Measurements from ENCODE around the gene SERPINE2.
A peak's percentile ranks its signal among the peaks of the same experiment; 100 is the strongest.

The SERPINE2 gene, protein sequence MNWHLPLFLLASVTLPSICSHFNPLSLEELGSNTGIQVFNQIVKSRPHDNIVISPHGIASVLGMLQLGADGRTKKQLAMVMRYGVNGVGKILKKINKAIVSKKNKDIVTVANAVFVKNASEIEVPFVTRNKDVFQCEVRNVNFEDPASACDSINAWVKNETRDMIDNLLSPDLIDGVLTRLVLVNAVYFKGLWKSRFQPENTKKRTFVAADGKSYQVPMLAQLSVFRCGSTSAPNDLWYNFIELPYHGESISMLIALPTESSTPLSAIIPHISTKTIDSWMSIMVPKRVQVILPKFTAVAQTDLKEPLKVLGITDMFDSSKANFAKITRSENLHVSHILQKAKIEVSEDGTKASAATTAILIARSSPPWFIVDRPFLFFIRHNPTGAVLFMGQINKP

GRCh38 chr2:224039080-224039769, at the start of gene SERPINE2:
Gene SERPINE2, minus strand, starts transcription at chr2:224039286. Its CDS starts 37,386 bp downstream, at chr2:224001900.
- DNase-seq = peak; percentile 60

- DNase-seq = no peak
Observed at GRCh38 chr2:224086226-224086914, 47.3 kb upstream of the SERPINE2 start.

- DNase-seq = no peak
Observed at GRCh38 chr2:224085811-224086210, 46.7 kb upstream of the SERPINE2 start.

- no peak for DNase-seq
Observed at GRCh38 chr2:224085246-224085645, 46.2 kb upstream of the SERPINE2 start.

DNA sequence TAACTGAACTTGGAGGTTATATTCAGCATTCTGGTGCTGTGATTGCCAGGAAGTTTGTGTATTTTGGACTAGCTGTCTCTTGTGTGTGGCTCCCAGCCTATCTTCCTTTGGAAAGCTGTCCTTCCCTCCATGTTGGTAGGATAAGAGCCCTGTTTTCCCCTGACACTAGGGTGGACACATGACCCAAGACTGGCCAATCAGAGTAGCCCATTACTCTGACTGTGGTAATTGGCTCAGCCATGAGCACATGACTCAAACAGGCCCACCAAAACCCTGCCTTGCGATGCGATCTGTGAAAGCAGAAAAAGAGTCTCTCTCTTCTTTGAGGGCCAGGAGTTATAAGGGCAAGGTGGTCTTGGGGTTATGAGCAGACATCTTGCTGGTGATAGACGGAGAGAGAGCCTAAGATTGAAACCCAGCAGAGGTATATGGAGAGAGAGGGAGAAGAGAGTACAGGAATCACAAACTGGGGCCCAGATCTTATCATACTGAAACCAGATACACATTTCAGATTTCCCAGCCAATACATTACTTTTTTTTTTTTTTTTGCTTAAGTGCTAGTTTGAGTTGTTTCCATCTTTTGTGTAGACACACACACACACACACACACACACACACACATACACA, 45.3 kb upstream of the SERPINE2 start:
- DNase-seq = no peak

GRCh38 chr2:224083638-224084037, 44.6 kb upstream of the SERPINE2 start:
- no peak for DNase-seq

- DNase-seq = no peak
Observed at GRCh38 chr2:224078656-224079055, 39.6 kb upstream of the SERPINE2 start.

GRCh38 chr2:224077773-224078507, 38.9 kb upstream of the SERPINE2 start:
- DNase-seq = no peak

DNA sequence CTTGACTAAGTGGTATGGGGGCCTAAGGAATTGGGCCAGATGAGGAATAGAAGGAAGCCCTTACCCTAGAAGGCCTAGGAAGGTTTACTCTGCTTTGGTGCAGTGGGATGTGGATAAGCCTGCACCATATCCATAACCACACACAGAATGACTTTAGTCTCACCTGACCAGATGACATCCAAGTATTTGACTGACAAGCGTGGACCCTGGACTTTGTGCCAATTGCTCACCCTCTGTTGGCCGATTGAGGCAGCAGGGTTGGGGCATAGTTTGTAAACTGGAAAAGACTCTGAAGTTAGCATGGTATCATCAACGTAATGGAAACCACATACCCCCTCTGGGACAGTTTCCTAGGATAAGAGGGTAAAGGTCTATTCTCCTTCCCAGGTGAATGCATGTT, 36.5 kb upstream of the SERPINE2 start:
- no peak for DNase-seq

DNA sequence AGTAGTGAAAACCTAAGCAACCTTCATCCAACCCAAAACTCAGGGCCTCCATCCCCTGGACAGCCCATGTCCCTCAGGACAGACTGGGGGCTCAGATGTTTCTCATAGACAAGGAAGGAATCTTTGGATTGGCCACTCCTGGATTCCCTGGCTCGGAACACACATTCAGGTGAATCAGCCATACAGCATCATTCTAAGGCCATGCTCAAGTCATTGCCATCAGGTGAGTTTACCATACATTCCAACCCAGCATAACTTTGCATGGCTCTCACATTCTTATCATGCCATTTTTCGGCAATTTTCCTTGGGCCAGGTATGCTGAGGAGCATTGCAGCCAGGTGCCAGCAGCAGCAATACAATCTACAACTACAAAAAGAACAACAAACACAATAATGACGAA, 34.6 kb upstream of the SERPINE2 start:
- DNase-seq = no peak

- DNase-seq = no peak
Observed at GRCh38 chr2:224072541-224073188, 33.6 kb upstream of the SERPINE2 start.

- no peak for DNase-seq
Observed at GRCh38 chr2:224069172-224069571, 30.1 kb upstream of the SERPINE2 start.

GRCh38 chr2:224063298-224063648, 24.2 kb upstream of the SERPINE2 start:
- no peak for DNase-seq

DNA sequence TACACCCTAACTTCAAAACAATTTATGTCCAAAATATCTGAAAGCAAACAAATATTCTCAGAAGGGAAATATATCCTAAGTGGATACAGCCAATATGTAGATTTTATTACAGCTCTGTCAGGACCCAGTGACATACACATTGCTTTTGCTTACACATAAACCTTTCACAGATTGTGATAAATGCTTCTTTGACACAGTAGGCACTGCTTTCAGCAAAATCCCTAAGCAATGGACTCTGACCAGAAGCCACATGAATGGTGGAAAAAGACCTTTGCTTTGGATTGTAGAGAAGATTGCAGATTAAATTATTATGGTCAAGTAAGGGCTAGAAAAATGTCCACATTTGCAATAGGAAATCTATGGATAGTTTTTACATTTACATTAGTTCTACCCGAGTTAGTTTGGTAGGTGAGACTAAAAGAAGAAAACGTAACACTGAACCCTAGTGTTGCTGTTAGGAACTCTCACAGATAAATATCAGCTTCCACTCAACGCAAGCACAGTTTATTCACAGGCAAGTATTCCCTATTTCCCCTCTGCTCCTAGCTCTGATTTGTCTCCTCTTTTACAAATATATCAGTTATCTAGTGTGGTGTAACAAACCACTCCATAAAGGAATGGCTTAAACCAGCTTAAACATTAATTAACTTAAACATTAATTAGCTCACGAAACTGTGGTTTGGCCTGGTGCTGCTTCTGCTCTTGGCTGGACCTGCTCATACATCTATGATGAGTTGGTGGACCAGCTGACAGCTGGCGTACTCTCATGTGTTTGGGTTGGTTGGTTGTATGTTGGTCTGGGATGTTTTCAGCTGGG, 23.6 kb upstream of the SERPINE2 start:
- no peak for DNase-seq

DNA sequence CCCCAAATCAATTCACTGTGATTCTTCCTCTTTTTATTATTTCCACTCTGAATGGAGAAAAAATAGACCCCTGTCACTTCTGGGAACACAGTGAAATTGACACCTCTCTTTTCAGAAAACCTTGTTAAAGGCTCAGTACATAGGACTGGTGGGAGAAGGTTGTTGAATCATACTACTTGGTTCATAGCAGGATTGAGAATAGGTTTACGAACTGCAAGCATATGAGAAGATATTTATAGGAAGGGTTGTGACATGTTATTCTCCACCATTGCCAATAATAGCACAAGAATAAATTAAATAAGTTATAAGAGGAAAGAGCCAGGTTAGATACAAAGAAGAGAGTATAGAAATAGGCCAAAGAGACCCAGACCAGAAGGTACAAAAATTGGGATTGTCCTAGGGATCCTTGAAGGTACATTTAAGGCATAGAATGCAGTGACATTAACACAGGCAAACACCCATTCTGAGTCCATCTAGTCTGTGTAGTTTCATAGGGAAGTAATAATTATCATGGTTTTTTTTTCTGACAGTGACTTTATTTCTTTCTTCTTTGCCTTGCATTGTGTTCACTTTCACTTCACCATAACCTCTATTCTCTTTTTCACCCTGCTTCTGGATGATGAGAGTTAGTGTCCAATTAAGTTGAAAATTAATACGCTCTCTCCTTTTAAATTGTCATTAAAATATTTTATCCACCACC, 21.8 kb upstream of the SERPINE2 start:
- no peak for DNase-seq

DNA sequence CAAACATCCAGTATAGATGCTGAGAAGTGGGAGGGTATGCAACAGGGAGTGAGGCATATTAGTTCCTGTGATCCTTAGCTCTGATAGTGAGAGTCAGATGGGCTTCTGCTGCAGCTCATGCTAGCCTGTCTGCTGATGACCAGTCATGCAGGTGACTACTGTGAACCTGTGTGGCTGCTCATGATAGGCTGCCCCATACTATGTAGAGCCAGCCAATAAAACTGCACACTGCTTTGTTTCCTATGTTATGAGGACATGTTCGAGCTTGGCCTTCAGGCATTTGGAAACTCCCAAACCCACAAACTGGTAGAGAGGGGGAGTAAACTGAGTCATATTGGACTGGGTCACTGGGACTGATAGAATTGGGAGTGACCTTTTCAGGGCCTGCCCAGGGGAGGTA, 20.1 kb upstream of the SERPINE2 start:
- DNase-seq = no peak

GRCh38 chr2:224058048-224058775, 19.1 kb upstream of the SERPINE2 start:
- DNase-seq = no peak

- no peak for DNase-seq
Observed at GRCh38 chr2:224056889-224057288, 17.8 kb upstream of the SERPINE2 start.

DNA sequence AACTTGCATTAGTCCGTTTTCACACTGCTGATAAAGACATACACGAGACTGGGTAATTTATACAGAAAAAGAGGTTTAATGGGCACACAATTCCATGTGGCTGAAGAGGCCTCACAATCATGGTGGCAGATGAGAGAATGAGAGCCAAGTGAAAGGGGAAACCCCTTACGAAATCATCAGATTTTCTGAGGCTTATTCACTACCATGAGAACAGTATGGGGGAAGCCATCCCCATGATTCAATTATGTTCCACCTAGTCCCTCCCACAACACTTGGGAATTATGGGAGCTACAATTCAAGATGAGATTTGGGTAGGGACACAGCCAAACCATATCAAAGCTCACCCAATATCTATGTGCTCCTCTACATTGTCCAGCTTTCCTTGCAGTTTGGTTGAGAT, 16.0 kb upstream of the SERPINE2 start:
- no peak for DNase-seq

DNA sequence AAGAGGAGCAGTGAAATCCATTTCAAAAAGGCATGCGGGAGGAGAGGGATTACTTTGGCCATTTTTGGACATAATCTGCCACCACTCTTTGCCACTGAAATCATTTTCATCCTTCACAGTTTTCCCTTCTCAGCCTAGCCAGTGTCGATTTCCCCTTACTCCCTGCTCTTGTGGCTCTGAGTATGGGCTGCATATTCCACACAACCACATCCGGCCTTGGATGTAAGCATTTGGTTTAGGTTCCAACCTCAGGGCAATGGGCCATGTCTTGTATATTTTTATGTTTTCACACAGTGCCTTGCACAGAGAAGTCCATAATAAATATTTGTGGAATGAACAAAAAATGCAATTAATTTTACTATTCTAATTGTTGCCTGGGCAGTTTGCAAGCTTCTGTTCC, 7.7 kb upstream of the SERPINE2 start:
- no peak for DNase-seq

All from NCI-H748 treated with DMSO at 0.1 percent for 48 hours (cell line).